ENCODE results near the gene LRRN2.

LRRN2 gene

DNA sequence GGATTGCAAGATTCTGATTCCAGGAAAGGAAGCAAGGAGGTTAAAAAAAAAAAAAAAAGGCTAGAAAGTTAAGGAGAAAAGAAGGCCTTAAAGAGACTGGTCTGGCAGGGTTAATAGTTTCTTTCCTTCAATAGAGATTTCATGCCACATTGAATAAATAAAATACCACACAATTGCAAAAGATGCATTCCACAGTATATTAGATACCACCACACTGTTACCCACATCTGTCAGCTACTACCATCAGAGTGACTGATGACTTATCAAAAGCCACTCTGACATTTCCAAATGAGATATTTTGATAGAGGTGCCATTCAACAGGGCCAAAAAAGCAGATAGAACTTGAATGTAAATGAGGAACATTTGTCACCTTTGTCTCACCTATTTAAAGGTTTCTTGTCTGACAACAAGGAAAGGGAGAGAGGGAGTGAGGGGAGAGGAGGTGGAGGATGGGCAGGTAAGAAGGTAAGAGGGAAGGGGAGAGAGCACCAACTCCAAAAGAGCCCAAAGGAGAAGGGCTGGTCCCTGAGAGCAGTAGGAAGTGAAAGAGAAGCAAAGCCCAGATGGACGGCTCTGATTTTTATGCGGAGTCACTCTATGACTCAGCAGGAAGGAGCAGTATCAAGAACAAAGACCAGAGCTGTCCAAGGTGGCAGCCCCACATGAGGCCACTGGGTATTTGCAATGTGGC lies 38.3 kb downstream of the LRRN2 start (continued):
- TF ChIP-seq, protein P1, sequence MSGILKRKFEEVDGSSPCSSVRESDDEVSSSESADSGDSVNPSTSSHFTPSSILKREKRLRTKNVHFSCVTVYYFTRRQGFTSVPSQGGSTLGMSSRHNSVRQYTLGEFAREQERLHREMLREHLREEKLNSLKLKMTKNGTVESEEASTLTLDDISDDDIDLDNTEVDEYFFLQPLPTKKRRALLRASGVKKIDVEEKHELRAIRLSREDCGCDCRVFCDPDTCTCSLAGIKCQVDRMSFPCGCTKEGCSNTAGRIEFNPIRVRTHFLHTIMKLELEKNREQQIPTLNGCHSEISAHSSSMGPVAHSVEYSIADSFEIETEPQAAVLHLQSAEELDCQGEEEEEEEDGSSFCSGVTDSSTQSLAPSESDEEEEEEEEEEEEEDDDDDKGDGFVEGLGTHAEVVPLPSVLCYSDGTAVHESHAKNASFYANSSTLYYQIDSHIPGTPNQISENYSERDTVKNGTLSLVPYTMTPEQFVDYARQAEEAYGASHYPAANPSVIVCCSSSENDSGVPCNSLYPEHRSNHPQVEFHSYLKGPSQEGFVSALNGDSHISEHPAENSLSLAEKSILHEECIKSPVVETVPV (CRISPR knock-in tag; IDR thresholded peaks at IDR 0.05) = no peak
- no peak for TF ChIP-seq ESRRG (CRISPR knock-in tag; IDR thresholded peaks at IDR 0.05)
- TF ChIP-seq GLIS3 (CRISPR knock-in tag; IDR thresholded peaks at IDR 0.05) = no peak
- no peak for TF ChIP-seq RARB (CRISPR knock-in tag; IDR thresholded peaks at IDR 0.05)
- TF ChIP-seq, protein P2, sequence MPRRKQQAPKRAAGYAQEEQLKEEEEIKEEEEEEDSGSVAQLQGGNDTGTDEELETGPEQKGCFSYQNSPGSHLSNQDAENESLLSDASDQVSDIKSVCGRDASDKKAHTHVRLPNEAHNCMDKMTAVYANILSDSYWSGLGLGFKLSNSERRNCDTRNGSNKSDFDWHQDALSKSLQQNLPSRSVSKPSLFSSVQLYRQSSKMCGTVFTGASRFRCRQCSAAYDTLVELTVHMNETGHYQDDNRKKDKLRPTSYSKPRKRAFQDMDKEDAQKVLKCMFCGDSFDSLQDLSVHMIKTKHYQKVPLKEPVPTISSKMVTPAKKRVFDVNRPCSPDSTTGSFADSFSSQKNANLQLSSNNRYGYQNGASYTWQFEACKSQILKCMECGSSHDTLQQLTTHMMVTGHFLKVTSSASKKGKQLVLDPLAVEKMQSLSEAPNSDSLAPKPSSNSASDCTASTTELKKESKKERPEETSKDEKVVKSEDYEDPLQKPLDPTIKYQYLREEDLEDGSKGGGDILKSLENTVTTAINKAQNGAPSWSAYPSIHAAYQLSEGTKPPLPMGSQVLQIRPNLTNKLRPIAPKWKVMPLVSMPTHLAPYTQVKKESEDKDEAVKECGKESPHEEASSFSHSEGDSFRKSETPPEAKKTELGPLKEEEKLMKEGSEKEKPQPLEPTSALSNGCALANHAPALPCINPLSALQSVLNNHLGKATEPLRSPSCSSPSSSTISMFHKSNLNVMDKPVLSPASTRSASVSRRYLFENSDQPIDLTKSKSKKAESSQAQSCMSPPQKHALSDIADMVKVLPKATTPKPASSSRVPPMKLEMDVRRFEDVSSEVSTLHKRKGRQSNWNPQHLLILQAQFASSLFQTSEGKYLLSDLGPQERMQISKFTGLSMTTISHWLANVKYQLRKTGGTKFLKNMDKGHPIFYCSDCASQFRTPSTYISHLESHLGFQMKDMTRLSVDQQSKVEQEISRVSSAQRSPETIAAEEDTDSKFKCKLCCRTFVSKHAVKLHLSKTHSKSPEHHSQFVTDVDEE (CRISPR knock-in tag; IDR thresholded peaks at IDR 0.05) = no peak
- TF ChIP-seq, protein P3, sequence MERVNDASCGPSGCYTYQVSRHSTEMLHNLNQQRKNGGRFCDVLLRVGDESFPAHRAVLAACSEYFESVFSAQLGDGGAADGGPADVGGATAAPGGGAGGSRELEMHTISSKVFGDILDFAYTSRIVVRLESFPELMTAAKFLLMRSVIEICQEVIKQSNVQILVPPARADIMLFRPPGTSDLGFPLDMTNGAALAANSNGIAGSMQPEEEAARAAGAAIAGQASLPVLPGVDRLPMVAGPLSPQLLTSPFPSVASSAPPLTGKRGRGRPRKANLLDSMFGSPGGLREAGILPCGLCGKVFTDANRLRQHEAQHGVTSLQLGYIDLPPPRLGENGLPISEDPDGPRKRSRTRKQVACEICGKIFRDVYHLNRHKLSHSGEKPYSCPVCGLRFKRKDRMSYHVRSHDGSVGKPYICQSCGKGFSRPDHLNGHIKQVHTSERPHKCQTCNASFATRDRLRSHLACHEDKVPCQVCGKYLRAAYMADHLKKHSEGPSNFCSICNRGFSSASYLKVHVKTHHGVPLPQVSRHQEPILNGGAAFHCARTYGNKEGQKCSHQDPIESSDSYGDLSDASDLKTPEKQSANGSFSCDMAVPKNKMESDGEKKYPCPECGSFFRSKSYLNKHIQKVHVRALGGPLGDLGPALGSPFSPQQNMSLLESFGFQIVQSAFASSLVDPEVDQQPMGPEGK (CRISPR knock-in tag; IDR thresholded peaks at IDR 0.05; ENCODE audit: borderline replicate concordance) = no peak

DNA sequence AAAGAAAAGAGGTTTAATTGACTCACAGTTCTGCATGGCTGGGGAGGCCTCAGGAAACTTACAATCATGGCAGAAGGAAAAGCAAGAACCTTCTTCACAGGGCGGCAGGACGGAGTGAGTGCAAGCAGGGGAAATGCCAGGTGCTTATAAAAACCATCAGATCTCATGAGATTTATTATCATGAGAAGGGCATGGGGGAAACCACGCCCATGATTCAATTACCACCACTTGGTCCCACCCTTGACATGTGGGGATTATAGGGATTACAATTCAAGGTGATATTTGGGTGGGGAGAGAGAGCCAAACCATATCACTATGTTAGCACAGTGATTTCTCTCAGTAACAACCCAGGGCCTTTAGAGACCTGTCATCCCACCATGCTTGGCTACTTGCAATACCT lies 39.9 kb downstream of the LRRN2 start:
- TF ChIP-seq TOX (CRISPR knock-in tag; IDR thresholded peaks at IDR 0.05; ENCODE audit: borderline replicate concordance) (no peak), GLIS3 (CRISPR knock-in tag; IDR thresholded peaks at IDR 0.05) (no peak), ZFP30 (CRISPR knock-in tag; IDR thresholded peaks at IDR 0.05) (no peak), ZC3H10 (CRISPR knock-in tag; IDR thresholded peaks at IDR 0.05) (no peak), RARB (CRISPR knock-in tag; IDR thresholded peaks at IDR 0.05) (no peak), BACH2 (CRISPR knock-in tag; IDR thresholded peaks at IDR 0.05; ENCODE audit: borderline replicate concordance) (no peak), TCF4 (CRISPR knock-in tag; IDR thresholded peaks at IDR 0.05; ENCODE audit: borderline replicate concordance) (no peak), ESRRG (CRISPR knock-in tag; IDR thresholded peaks at IDR 0.05) (no peak), ZFP3 (CRISPR knock-in tag; IDR thresholded peaks at IDR 0.05) (no peak), ZNF70 (CRISPR knock-in tag; IDR thresholded peaks at IDR 0.05) (no peak), OSR1 (CRISPR knock-in tag; IDR thresholded peaks at IDR 0.05) (no peak), ARNTL (CRISPR knock-in tag; IDR thresholded peaks at IDR 0.05; ENCODE audit: borderline replicate concordance, low read depth) (no peak), ISL1 (CRISPR knock-in tag; IDR thresholded peaks at IDR 0.05) (no peak)
- TF ChIP-seq, protein P3 (CRISPR knock-in tag; IDR thresholded peaks at IDR 0.05; ENCODE audit: borderline replicate concordance) = no peak
- TF ChIP-seq, protein P2 (CRISPR knock-in tag; IDR thresholded peaks at IDR 0.05) = no peak
- ATAC-seq = no peak

DNA sequence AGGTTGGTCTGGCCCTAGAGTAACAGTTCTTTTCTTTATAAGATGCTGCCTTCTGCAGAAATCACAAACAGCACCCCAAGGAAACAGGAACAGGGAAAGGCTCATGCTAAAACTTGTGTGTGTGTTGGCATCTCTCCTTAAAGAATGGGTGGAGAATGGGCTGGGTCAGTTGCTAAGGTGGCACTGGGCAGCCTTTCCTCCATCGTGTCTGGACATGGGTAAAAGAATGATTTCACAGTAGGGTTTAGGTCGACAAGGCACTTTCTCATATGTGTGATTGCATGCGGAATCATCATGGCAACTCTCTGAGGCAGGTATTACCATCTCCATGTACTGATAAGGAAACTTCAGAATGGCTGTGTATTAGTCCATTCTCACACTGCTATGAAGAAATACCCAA lies 40.3 kb downstream of the LRRN2 start:
- ATAC-seq = no peak
- TF ChIP-seq, protein P4, sequence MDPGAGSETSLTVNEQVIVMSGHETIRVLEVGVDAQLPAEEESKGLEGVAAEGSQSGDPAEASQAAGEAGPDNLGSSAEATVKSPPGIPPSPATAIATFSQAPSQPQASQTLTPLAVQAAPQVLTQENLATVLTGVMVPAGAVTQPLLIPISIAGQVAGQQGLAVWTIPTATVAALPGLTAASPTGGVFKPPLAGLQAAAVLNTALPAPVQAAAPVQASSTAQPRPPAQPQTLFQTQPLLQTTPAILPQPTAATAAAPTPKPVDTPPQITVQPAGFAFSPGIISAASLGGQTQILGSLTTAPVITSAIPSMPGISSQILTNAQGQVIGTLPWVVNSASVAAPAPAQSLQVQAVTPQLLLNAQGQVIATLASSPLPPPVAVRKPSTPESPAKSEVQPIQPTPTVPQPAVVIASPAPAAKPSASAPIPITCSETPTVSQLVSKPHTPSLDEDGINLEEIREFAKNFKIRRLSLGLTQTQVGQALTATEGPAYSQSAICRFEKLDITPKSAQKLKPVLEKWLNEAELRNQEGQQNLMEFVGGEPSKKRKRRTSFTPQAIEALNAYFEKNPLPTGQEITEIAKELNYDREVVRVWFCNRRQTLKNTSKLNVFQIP (CRISPR knock-in tag; IDR thresholded peaks at IDR 0.05; ENCODE audit: borderline replicate concordance, low read depth) = no peak
- TF ChIP-seq RARB (CRISPR knock-in tag; IDR thresholded peaks at IDR 0.05) (no peak), TCF4 (CRISPR knock-in tag; IDR thresholded peaks at IDR 0.05; ENCODE audit: borderline replicate concordance) (no peak), ZFP3 (CRISPR knock-in tag; IDR thresholded peaks at IDR 0.05) (no peak), BACH2 (CRISPR knock-in tag; IDR thresholded peaks at IDR 0.05; ENCODE audit: borderline replicate concordance) (no peak), ZFP30 (CRISPR knock-in tag; IDR thresholded peaks at IDR 0.05) (no peak), GLIS3 (CRISPR knock-in tag; IDR thresholded peaks at IDR 0.05) (no peak), OSR1 (CRISPR knock-in tag; IDR thresholded peaks at IDR 0.05) (no peak)
- TF ChIP-seq, protein P1 (CRISPR knock-in tag; IDR thresholded peaks at IDR 0.05) = no peak
- TF ChIP-seq, protein P2 (CRISPR knock-in tag; IDR thresholded peaks at IDR 0.05) = no peak

Measured in SK-N-SH treated with all-trans-retinoic acid at 6 μM for 48 hours (cell line).